Psoas muscle (tissue), 8 donors: ENCODE data around the gene WDR81. TPM values are rescaled to one million over a fixed set of nuclear protein-coding genes. Genes with fewer than 3 reads are reported as not detected.

ENCODE experiments used
- ATAC-seq, 4 donors: fragments of 200-7000 bp; cut with Tn5 transposase; one replicate each; pipeline ENCODE4 v1.9.1; 2020; ENCODE audit warnings: moderate library complexity in 3 of 4, mild to moderate bottlenecking in 2 of 4
- DNase-seq, 2 donors: peaks; one replicate each; pipeline ENCODE4 v3.0.0-alpha.2; 2020
- H3K27ac ChIP-seq: fragments of 200-600 bp; one replicate; pipeline ENCODE4 v1.8.0; 2022
- H3K27me3 ChIP-seq, 3 donors: fragments of 200-600 bp in 1 of 3; one replicate each; pipeline versions ENCODE4 v1.6.1 to v1.8.0; 2013 to 2022; ENCODE audit warnings: low read length in 2 of 3, mild to moderate bottlenecking in 2 of 3, moderate library complexity in 1 of 3; ENCODE audit not compliant: insufficient read depth in 3 of 3
- H3K36me3 ChIP-seq, 2 donors: fragments of 200-600 bp in 1 of 2; one replicate each; pipeline versions ENCODE4 v1.6.1 to v1.8.0; 2013 to 2022; ENCODE audit warnings: low read depth in 1 of 2, mild to moderate bottlenecking in 1 of 2, moderate library complexity in 1 of 2; ENCODE audit not compliant: insufficient read depth in 1 of 2
- H3K4me1 ChIP-seq: fragments of 200-600 bp; one replicate; pipeline ENCODE4 v1.8.0; 2022
- H3K4me3 ChIP-seq: fragments of 200-600 bp; one replicate; pipeline ENCODE4 v1.8.0; 2022; ENCODE audit warnings: mild to moderate bottlenecking
- H3K9me3 ChIP-seq: fragments of 200-600 bp; one replicate; pipeline ENCODE4 v1.8.0; 2022
- WGBS, 3 donors: extraction: QIAGEN DNeasy Blood & Tissue Kit; methylation state at CpG; one replicate each; pipeline versions ENCODE4 v1.1.6 to v1.1.7; 2013; 5-methylcytosine and 5-hydroxymethylcytosine counted together
- intact Hi-C, 2 donors: fragments of 100-400 bp; cut with DNase I; formaldehyde crosslinking; loops; one replicate each; pipeline versions ENCODE4 v1.11.0 to v1.14.2; 2022
- polyA plus RNA-seq, 3 donors: library from polyadenylated mRNA; stranded (reverse); fragments of 200-250 nt; gene quantifications; one replicate each; pipeline ENCODE4 v1.2.3, GENCODE V29; 2013
- total RNA-seq, 4 donors: library from RNA; stranded (reverse); fragmentation: NEBNext Ultra II Directional in 2 of 4; extraction: Animal tissue kit (Norgen Biotek cat#: 25700) in 2 of 4; gene quantifications; one replicate each; pipeline versions ENCODE4 v1.2.1 to v1.2.4, GENCODE V29; 2021 to 2023
- TF ChIP-seq, protein P1 (sequence below): fragments of 200-600 bp; IDR thresholded peaks from one replicate; pipeline ENCODE4 v1.8.0; 2022; ENCODE audit warnings: antibody characterized with exemption
- donor health status: healthy with polysubstance abuse.
- donor health status: DM: no; HTN: no; CAD: no; lungs with moderate emphysema.
- donor health status: Bipolar disorder and iron deficiency.
- donor health status: healthy.
- donor health status: DM: yes; HTN: yes; CAD: no.
- donor health status: DM: no; HTN: no; CAD: no.
- donor health status: DM: no; HTN: no; CAD: no.
- donor health status: DM: yes; HTN: yes; CAD: no.

The WDR81 gene
- total and polyA plus RNA-seq, 7 donors, result 15.1 to 27.9 (median 18.5) TPM

DNA sequence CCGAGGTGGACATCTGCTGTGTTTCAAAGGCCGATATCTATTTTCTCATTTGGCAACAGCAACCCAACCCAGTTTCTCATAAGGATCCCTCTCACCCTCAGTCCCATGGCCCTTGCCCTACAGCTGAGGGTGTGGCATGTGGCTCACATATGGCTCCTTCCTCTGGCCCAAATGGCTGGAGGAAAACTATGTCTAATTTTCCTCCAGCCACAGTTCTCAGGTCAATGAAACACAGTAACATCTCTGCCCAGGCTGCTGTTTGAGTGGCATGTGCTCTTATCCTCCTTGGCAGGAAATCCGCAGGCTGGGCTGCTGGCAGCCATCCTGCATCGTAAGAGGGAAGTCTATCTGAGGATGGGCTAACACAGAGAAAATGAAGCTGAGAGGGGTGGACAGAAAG is 61.4 kb downstream of the WDR81 start:
- TF ChIP-seq, protein P1, sequence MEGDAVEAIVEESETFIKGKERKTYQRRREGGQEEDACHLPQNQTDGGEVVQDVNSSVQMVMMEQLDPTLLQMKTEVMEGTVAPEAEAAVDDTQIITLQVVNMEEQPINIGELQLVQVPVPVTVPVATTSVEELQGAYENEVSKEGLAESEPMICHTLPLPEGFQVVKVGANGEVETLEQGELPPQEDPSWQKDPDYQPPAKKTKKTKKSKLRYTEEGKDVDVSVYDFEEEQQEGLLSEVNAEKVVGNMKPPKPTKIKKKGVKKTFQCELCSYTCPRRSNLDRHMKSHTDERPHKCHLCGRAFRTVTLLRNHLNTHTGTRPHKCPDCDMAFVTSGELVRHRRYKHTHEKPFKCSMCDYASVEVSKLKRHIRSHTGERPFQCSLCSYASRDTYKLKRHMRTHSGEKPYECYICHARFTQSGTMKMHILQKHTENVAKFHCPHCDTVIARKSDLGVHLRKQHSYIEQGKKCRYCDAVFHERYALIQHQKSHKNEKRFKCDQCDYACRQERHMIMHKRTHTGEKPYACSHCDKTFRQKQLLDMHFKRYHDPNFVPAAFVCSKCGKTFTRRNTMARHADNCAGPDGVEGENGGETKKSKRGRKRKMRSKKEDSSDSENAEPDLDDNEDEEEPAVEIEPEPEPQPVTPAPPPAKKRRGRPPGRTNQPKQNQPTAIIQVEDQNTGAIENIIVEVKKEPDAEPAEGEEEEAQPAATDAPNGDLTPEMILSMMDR, result no peak
- Histone ChIP-seq H3K36me3 (peaks cover 0 to 7% of the 10 kb centered on the region in 2 donors), H3K4me3 (no peak overlapping the region), H3K27ac (peak overlapping the region; percentile 99), H3K9me3 (no peaks in the 10 kb centered on the region), H3K27me3 (no peaks in the 10 kb centered on the region), H3K4me1 (peaks cover 65% of the 10 kb centered on the region)
- peak in 2 of 4 donors; percentile 3 to 4 for ATAC-seq
- WGBS, 3 donors, result 20 to 32% (median 21%) methylated on average over 4 of the region's 4 CpGs
- intact Hi-C loops, result loop anchor here (2.0 to 10.0 kb wide), 4 partner anchors 69 to 119 kb away; no protein-coding TSS in a partner anchor
- peak; percentile 37 to 65 for DNase-seq

DNA sequence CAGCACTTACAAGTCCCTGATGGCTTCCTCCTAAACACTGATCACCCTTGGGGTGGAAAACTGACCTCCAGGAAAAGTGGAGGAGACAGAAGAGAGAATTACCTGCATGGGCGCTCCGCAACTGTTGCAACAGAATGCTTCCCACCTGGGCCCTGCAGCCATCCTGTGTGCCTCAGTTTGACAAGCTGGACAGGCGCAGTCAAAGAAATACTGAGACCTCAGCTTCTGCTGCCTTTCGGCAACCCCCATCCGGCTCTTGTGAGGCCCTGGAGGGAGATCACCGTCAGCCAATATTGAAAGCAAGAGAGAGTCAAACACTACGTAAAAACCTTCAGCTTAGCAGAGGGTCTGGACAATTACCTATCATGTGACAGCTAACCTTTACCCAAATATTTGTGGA is 62.2 kb downstream of the WDR81 start:
- H3K36me3 ChIP-seq, result no peaks in the 10 kb centered on the region
- TF ChIP-seq, protein P1, result no peak
- peak overlapping the region; percentile 99 for H3K27ac ChIP-seq
- H3K4me3 ChIP-seq, result no peak overlapping the region
- H3K27me3 ChIP-seq, result no peaks in the 10 kb centered on the region
- 57 to 71% (median 63%) methylated on average over 7 of the region's 7 CpGs for WGBS, 3 donors
- intact Hi-C loops, result loop anchor here (5.0 to 10.0 kb wide), 3 partner anchors 78 to 119 kb away; no protein-coding TSS in a partner anchor
- no peaks in the 10 kb centered on the region for H3K9me3 ChIP-seq
- ATAC-seq, result no peak
- peak; percentile 12 to 32 for DNase-seq
- peaks cover 65% of the 10 kb centered on the region for H3K4me1 ChIP-seq

DNA sequence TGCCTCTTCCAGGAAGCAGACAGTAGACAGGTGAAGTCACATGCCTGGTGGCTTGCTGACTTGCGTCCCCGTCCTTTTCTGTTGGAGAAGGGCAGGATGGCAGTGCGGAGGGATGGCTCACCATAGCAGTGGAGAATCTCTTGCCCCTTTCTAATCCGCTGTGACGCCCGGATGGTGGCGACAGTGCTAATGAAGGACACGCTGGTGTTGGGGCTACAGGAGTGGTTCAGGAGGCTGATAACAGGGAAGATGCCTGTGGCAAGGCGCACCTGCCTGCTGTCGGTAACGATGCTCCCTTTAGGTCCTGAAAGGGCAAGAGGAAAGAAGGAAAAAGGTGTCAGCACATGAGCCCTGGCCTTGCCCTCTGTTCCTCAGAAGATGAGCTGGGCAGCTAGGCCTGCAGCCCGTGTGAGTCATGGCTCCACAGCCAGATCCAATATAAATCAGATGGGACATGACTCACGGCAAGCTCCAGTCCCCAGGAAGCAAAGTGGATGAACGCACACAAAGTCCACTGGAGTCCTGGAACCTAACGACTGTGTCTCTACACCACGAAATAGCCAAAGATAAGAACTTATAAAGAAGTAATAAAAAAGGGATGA is 62.9 kb downstream of the WDR81 start:
- WGBS, 3 donors, result 46 to 66% (median 55%) methylated on average over 16 of the region's 16 CpGs
- Histone ChIP-seq H3K27ac (peak overlapping the region; percentile 99), H3K4me1 (peaks cover 59% of the 10 kb centered on the region), H3K27me3 (no peaks in the 10 kb centered on the region), H3K9me3 (no peaks in the 10 kb centered on the region), H3K36me3 (peaks cover 0 to 4% of the 10 kb centered on the region in 2 donors), H3K4me3 (no peak overlapping the region)
- intact Hi-C loops, result loop anchor here (5.0 to 10.0 kb wide), 3 partner anchors 77 to 120 kb away; no protein-coding TSS in a partner anchor
- DNase-seq (peak; percentile 81 to 91), ATAC-seq (peak; percentile 72 to 80 (median 76))
- TF ChIP-seq, protein P1, result no peak

Other genes with a start within 250 kb of the WDR81 start
- 10 to 100 TPM; 68.1 to 82.7 (median 73.2) TPM for gene MYO1C, start 232.0 kb upstream of the WDR81 start, total RNA-seq
- gene MYO1C, start 232.0 kb upstream of the WDR81 start, polyA plus RNA-seq, result 10 to 100 TPM; 24.0 to 32.7 (median 28.4) TPM
- gene INPP5K, start 208.1 kb upstream of the WDR81 start, total RNA-seq, result 10 to 100 TPM; 35.7 to 41.8 (median 40.1) TPM
- gene INPP5K, start 208.1 kb upstream of the WDR81 start, polyA plus RNA-seq, result 10 to 100 TPM; 25.6 to 45.4 (median 30.9) TPM
- 10 to 100 TPM; 23.7 to 45.0 (median 43.5) TPM for gene PITPNA, start 161.9 kb upstream of the WDR81 start, total RNA-seq
- 10 to 100 TPM; 23.7 to 43.8 (median 40.0) TPM for gene PITPNA, start 161.9 kb upstream of the WDR81 start, polyA plus RNA-seq
- gene SLC43A2, start 95.9 kb upstream of the WDR81 start, total RNA-seq, result 10 to 100 TPM; 10.1 to 70.5 (median 30.0) TPM
- gene SLC43A2, start 95.9 kb upstream of the WDR81 start, polyA plus RNA-seq, result 10 to 100 TPM in 2 of 3 donors, 1 to 10 TPM in 1; 9.5 to 21.7 (median 19.0) TPM
- 1 to 10 TPM; 5.2 to 8.9 (median 6.4) TPM for gene SCARF1, start 79.0 kb upstream of the WDR81 start, total RNA-seq
- 1 to 10 TPM; 2.0 to 4.9 (median 4.1) TPM for gene SCARF1, start 79.0 kb upstream of the WDR81 start, polyA plus RNA-seq
- 10 to 100 TPM; 23.3 to 44.5 (median 29.8) TPM for gene RILP, start 74.8 kb upstream of the WDR81 start, total RNA-seq
- 10 to 100 TPM; 26.8 to 49.9 (median 39.1) TPM for gene RILP, start 74.8 kb upstream of the WDR81 start, polyA plus RNA-seq
- gene PRPF8, start 39.8 kb upstream of the WDR81 start, total RNA-seq, result 100 to 1,000 TPM; 218 to 305 (median 223) TPM
- 100 to 1,000 TPM in 1 of 3 donors, 10 to 100 TPM in 2; 84.8 to 138 (median 90.2) TPM for gene PRPF8, start 39.8 kb upstream of the WDR81 start, polyA plus RNA-seq
- gene TLCD2, start 14.3 kb upstream of the WDR81 start, total RNA-seq, result 1 to 10 TPM; 1.6 to 2.9 (median 1.9) TPM
- 1 to 10 TPM; 1.1 to 1.4 (median 1.1) TPM for gene TLCD2, start 14.3 kb upstream of the WDR81 start, polyA plus RNA-seq
- 1 to 10 TPM in 2 of 4 donors, under 1 TPM in 2; 0.74 to 4.0 (median 2.2) TPM for gene SERPINF2, start 18.2 kb downstream of the WDR81 start, total RNA-seq
- 1 to 10 TPM; 2.4 to 3.9 (median 3.7) TPM for gene SERPINF2, start 18.2 kb downstream of the WDR81 start, polyA plus RNA-seq
- gene SERPINF1, start 37.4 kb downstream of the WDR81 start, total RNA-seq, result 100 to 1,000 TPM; 300 to 485 (median 454) TPM
- gene SERPINF1, start 37.4 kb downstream of the WDR81 start, polyA plus RNA-seq, result 100 to 1,000 TPM; 236 to 500 (median 365) TPM
- 10 to 100 TPM in 2 of 4 donors, 1 to 10 TPM in 2; 8.8 to 18.0 (median 12.7) TPM for gene SMYD4, start 105.2 kb downstream of the WDR81 start, total RNA-seq
- 10 to 100 TPM in 1 of 3 donors, 1 to 10 TPM in 2; 8.0 to 22.4 (median 8.4) TPM for gene SMYD4, start 105.2 kb downstream of the WDR81 start, polyA plus RNA-seq
- gene RPA1, start 105.3 kb downstream of the WDR81 start, total RNA-seq, result 10 to 100 TPM; 52.6 to 82.1 (median 75.2) TPM
- 10 to 100 TPM; 22.1 to 49.8 (median 22.7) TPM for gene RPA1, start 105.3 kb downstream of the WDR81 start, polyA plus RNA-seq